H1 (cell line): ENCODE measurements around the gene RADIL.

Experiments used
- CREB1 ChIP-seq: IDR thresholded peaks from 2 replicates; pipeline ENCODE4 v1.6.1; 2012; ENCODE audit warnings: inconsistent platforms
- POLR2AphosphoS5 ChIP-seq: IDR thresholded peaks from 2 replicates; pipeline ENCODE4 v1.6.1; 2011; ENCODE audit warnings: low read depth, low read length

GRCh38 chr7:4842319-4843064 is 41.0 kb downstream of the RADIL start:
- TF ChIP-seq POLR2AphosphoS5 (no peak), CREB1 (no peak)
